ENCODE measurements around the gene GNG11.

GRCh38 chr7:93920496-93921182 is 896 bp upstream of the GNG11 start:
- no peak for TF ChIP-seq CTCF (optimal IDR thresholded peaks at IDR 0.05 in 1 of 3, IDR thresholded peaks at IDR 0.05 in 1 of 3, conservative IDR thresholded peaks at IDR 0.05 in 1 of 3; ENCODE audit: extremely low read depth in 1 of 3, insufficient read depth in 2 of 3, low read length in 3 of 3)
- TF ChIP-seq EZH2 (IDR thresholded peaks at IDR 0.05; ENCODE audit: low read length): no peak

Measured in keratinocyte (primary cell).